LNCaP clone FGC (cell line): ENCODE measurements around the gene ALOX15.
"Not testable (repeated sequence)": the region's sequence is repeated elsewhere in the genome, so short reads cannot be mapped to it uniquely, and the experiment has no call there.

Source experiments
- DNase-seq: peaks from one replicate; pipeline ENCODE4 v3.0.0-alpha.2; 2011; ENCODE audit warnings: low read depth
- H3K4me3 ChIP-seq: 2 replicates; pipeline ENCODE4 v1.5.1; 2011; ENCODE audit warnings: mild to moderate bottlenecking, low read depth, low read length, control low read depth
- TF ChIP-seq, protein P1 (sequence below): IDR thresholded peaks from 2 replicates; pipeline ENCODE4 v1.5.1; 2012; ENCODE audit warnings: mild to moderate bottlenecking; ENCODE audit not compliant: control insufficient read depth, insufficient read depth; ENCODE audit errors: extremely low read depth

Gene ALOX15

DNA sequence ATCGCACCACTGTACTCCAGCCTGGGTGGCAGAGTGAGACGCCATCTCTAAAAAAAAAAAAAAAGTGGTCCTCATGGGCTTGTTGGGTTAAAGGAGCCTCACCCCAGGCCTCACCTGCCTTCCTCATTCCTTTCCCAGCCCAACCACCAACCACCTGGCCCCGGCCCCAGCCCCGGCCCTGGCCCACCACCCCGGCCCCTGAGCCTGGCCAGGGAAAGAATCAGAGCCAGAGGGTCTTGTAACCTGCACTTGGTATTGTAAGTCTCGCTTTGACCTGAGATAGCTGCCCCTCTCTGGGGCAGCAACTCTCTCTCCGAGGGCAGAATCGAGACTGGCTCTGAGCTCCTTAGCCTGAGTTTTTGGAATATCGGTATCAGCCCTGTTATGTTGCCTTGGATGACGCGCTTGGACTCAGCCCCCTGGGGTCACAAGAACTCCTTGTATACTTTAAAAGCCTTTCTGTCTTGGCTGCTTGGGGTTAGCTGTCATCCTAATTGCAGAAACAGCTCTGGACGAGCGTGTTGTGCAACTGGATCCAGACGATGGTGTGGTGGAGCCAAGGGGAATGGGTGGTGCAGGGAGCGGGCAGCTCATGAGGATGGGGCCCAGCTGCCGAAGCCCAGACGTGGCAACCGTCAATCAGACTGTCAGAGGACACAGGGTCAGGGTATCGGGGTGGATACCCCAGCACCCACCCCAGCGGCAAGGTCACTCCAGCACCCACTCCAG, 42.5 kb downstream of the ALOX15 start:
- no peak for DNase-seq
- H3K4me3 ChIP-seq = no peak overlapping the region
- TF ChIP-seq, protein P1, sequence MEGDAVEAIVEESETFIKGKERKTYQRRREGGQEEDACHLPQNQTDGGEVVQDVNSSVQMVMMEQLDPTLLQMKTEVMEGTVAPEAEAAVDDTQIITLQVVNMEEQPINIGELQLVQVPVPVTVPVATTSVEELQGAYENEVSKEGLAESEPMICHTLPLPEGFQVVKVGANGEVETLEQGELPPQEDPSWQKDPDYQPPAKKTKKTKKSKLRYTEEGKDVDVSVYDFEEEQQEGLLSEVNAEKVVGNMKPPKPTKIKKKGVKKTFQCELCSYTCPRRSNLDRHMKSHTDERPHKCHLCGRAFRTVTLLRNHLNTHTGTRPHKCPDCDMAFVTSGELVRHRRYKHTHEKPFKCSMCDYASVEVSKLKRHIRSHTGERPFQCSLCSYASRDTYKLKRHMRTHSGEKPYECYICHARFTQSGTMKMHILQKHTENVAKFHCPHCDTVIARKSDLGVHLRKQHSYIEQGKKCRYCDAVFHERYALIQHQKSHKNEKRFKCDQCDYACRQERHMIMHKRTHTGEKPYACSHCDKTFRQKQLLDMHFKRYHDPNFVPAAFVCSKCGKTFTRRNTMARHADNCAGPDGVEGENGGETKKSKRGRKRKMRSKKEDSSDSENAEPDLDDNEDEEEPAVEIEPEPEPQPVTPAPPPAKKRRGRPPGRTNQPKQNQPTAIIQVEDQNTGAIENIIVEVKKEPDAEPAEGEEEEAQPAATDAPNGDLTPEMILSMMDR = no peak

DNA sequence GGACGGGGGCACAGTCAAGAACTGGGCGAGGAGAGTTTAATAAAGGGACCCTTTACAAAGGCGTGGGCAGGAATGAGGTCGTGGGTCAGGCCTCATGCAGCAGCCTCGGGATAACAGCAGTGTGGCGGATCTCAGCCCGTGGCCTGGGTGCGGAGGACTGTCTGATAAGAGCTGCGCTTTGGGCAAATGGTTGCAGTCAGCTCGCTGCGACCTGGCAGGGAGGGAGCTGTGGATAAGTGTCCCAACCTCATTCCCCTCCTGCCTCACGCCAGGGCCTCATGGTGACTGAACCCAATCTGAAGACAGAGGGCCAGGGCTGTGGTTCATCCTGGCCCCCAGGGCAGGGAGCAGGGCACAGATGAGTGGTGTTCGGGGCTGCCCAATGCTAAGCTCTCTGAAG, 43.5 kb downstream of the ALOX15 start:
- H3K4me3 ChIP-seq = no peak overlapping the region
- TF ChIP-seq, protein P1 = no peak
- no peak for DNase-seq

GRCh38 chr17:4596636-4597380, 44.7 kb downstream of the ALOX15 start:
- H3K4me3 ChIP-seq = no peak overlapping the region
- no peak for DNase-seq
- TF ChIP-seq, protein P1 = no peak

DNA sequence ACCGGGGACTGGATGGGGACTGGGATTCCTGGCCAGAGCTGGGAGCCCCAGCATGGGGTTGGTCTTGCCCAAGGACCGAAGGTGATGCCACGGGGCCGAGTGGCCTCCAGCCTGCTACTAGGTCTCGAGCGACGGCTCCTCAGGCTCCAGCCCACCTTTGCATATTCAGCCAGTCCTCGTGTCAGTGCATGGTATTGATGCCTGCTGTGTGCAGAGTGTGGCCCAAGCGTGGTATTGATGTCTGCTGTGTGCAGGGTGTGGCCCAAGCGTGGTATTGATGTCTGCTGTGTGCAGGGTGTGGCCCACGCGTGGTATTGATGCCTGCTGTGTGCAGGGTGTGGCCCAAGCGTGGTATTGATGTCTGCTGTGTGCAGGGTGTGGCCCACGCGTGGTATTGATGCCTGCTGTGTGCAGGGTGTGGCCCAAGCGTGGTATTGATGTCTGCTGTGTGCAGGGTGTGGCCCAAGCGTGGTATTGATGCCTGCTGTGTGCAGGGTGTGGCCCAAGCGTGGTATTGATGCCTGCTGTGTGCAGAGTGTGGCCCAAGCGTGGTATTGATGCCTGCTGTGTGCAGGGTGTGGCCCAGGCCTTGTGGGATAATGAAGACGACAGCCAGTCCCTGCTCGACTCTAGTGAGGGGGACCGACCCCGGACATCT, 45.7 kb downstream of the ALOX15 start:
- not testable (repeated sequence) for DNase-seq, H3K4me3 ChIP-seq

- no peak for DNase-seq
- TF ChIP-seq, protein P1 = no peak
- no peak overlapping the region for H3K4me3 ChIP-seq
These were observed 46.4 kb downstream of the ALOX15 start for GRCh38 chr17:4594931-4595684.

- no peak overlapping the region for H3K4me3 ChIP-seq
- no peak for DNase-seq
- TF ChIP-seq, protein P1 = no peak
These were observed 47.1 kb downstream of the ALOX15 start for GRCh38 chr17:4594406-4594805.

DNA sequence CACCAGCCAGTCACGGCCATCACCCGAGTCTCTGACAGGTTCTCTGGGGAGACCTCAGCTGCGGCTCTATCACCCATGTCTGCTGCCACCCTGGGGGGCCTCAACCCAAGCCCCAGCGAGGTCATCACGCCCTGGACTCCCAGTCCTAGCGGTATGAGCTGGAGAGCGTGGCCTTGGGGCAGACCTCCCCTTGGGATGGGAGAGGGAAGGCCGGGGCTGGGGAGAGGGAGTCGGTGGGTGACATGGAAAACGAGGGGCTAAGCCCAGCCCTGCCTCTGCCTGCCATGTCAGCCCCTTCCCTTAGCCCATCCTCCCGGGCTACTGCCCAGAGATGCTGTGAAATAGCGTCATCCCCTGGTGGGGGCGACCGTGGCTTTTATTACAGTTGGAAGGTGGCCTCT, 48.5 kb downstream of the ALOX15 start:
- TF ChIP-seq, protein P1 = no peak
- no peak for DNase-seq
- H3K4me3 ChIP-seq = no peak overlapping the region
